ENCODE results near the gene TYK2. TPM values are rescaled to one million over a fixed set of nuclear protein-coding genes. Genes with fewer than 3 reads are reported as not detected.

TYK2 gene
- total and polyA plus RNA-seq, 2 experiments from 2014 or later = 63.6 to 94.3 TPM

- Histone ChIP-seq H3K4me3 (no peak overlapping the region), H3K36me3 (replicated peaks; ENCODE audit: insufficient read depth, low read depth) (no peaks in the 10 kb centered on the region), H3K4me1 (ENCODE audit: insufficient read depth) (no peaks in the 10 kb centered on the region), H3K9me3 (ENCODE audit: low read depth) (no peaks in the 10 kb centered on the region), H3K4me2 (no peak overlapping the region), H3K9me2 (replicated peaks; ENCODE audit: insufficient read depth) (no peaks in the 10 kb centered on the region), H3K79me2 (peaks cover 31% of the 10 kb centered on the region), H4K20me1 (ENCODE audit: insufficient read depth, poor library complexity, severe bottlenecking) (peaks cover 18% of the 10 kb centered on the region), H3K27ac (no peak overlapping the region), H2AFZ (no peak overlapping the region), H3K27me3 (no peaks in the 10 kb centered on the region)
- 97% methylated on average over 20 of the region's 24 CpGs for WGBS (ENCODE audit: low lambda C conversion rate, missing lambda C conversion rate)
- no peak for TF ChIP-seq EZH2 (IDR thresholded peaks at IDR 0.05; ENCODE audit: borderline replicate concordance)
- DNase-seq (ENCODE audit: low spot score) = no peak
Measured at GRCh38 chr19:10395917-10396316, 15.5 kb upstream of the TYK2 start.

- Histone ChIP-seq H4K20me1 (ENCODE audit: insufficient read depth, poor library complexity, severe bottlenecking) (peaks cover 15% of the 10 kb centered on the region), H3K79me2 (peaks cover 26% of the 10 kb centered on the region), H3K4me2 (no peak overlapping the region), H3K4me3 (no peak overlapping the region), H3K36me3 (replicated peaks; ENCODE audit: insufficient read depth, low read depth) (no peaks in the 10 kb centered on the region), H3K27me3 (no peaks in the 10 kb centered on the region), H3K9me3 (ENCODE audit: low read depth) (no peaks in the 10 kb centered on the region), H3K4me1 (ENCODE audit: insufficient read depth) (no peaks in the 10 kb centered on the region), H3K9me2 (replicated peaks; ENCODE audit: insufficient read depth) (no peaks in the 10 kb centered on the region), H3K27ac (no peak overlapping the region), H2AFZ (no peak overlapping the region)
- 98% methylated on average over 11 of the region's 26 CpGs for WGBS (ENCODE audit: low lambda C conversion rate, missing lambda C conversion rate)
- DNase-seq (ENCODE audit: low spot score) = no peak
- TF ChIP-seq EZH2phosphoT487 (IDR thresholded peaks at IDR 0.05; ENCODE audit: low read depth, severe bottlenecking, unreplicated experiment) (no peak), EZH2 (IDR thresholded peaks at IDR 0.05; ENCODE audit: borderline replicate concordance) (no peak), CTCF (IDR thresholded peaks at IDR 0.05; ENCODE audit: poor library complexity) (no peak)
Measured at GRCh38 chr19:10395436-10395835, 15.1 kb upstream of the TYK2 start.

GRCh38 chr19:10395003-10395402, 14.6 kb upstream of the TYK2 start:
- H3K4me3 ChIP-seq = no peak overlapping the region

GRCh38 chr19:10393137-10393536, 12.8 kb upstream of the TYK2 start:
- Histone ChIP-seq H3K4me2 (no peak overlapping the region), H4K20me1 (ENCODE audit: insufficient read depth, poor library complexity, severe bottlenecking) (peaks cover 6% of the 10 kb centered on the region), H3K4me3 (no peak overlapping the region), H2AFZ (no peak overlapping the region), H3K9me3 (ENCODE audit: low read depth) (no peaks in the 10 kb centered on the region), H3K4me1 (ENCODE audit: insufficient read depth) (no peaks in the 10 kb centered on the region), H3K27ac (no peak overlapping the region), H3K79me2 (peaks cover 4% of the 10 kb centered on the region), H3K27me3 (no peaks in the 10 kb centered on the region), H3K36me3 (replicated peaks; ENCODE audit: insufficient read depth, low read depth) (no peaks in the 10 kb centered on the region), H3K9me2 (replicated peaks; ENCODE audit: insufficient read depth) (no peaks in the 10 kb centered on the region)
- TF ChIP-seq EZH2 (IDR thresholded peaks at IDR 0.05; ENCODE audit: borderline replicate concordance) (no peak), CTCF (IDR thresholded peaks at IDR 0.05; ENCODE audit: poor library complexity) (no peak), EZH2phosphoT487 (IDR thresholded peaks at IDR 0.05; ENCODE audit: low read depth, severe bottlenecking, unreplicated experiment) (no peak)
- 96% methylated on average over 24 of the region's 24 CpGs for WGBS (ENCODE audit: low lambda C conversion rate, missing lambda C conversion rate)
- no peak for DNase-seq (ENCODE audit: low spot score)

More at GRCh38 chr19:10395003-10395402, 14.6 kb upstream of the TYK2 start:
- no peaks in the 10 kb centered on the region for H3K27me3 ChIP-seq
- peaks cover 15% of the 10 kb centered on the region for H4K20me1 ChIP-seq (ENCODE audit: insufficient read depth, poor library complexity, severe bottlenecking)
- WGBS (ENCODE audit: low lambda C conversion rate, missing lambda C conversion rate) = 95% methylated on average over 12 of the region's 12 CpGs
- no peak overlapping the region for H3K27ac ChIP-seq
- H2AFZ ChIP-seq = no peak overlapping the region
- TF ChIP-seq CTCF (IDR thresholded peaks at IDR 0.05; ENCODE audit: poor library complexity) (no peak), EZH2 (IDR thresholded peaks at IDR 0.05; ENCODE audit: borderline replicate concordance) (no peak), EZH2phosphoT487 (IDR thresholded peaks at IDR 0.05; ENCODE audit: low read depth, severe bottlenecking, unreplicated experiment) (no peak)
- H3K9me2 ChIP-seq (replicated peaks; ENCODE audit: insufficient read depth) = no peaks in the 10 kb centered on the region
- DNase-seq (ENCODE audit: low spot score) = no peak
- no peaks in the 10 kb centered on the region for H3K9me3 ChIP-seq (ENCODE audit: low read depth)
- no peaks in the 10 kb centered on the region for H3K36me3 ChIP-seq (replicated peaks; ENCODE audit: insufficient read depth, low read depth)
- H3K79me2 ChIP-seq = peaks cover 22% of the 10 kb centered on the region
- H3K4me2 ChIP-seq = no peak overlapping the region
- no peaks in the 10 kb centered on the region for H3K4me1 ChIP-seq (ENCODE audit: insufficient read depth)

All from hepatocyte (in vitro differentiated cells).